Astrocyte (in vitro differentiated cells and primary cell): ENCODE results near the gene CDKAL1.

ENCODE experiments used
- CTCF ChIP-seq: IDR thresholded peaks from 2 replicates; pipeline ENCODE4 v1.5.1; 2011; ENCODE audit warnings: low read depth, mild to moderate bottlenecking, inconsistent platforms, low read length, moderate library complexity; ENCODE audit not compliant: insufficient read depth
- EZH2 ChIP-seq: IDR thresholded peaks from 2 replicates; pipeline ENCODE4 v1.6.1; 2012; ENCODE audit warnings: mild to moderate bottlenecking, low read length, inconsistent platforms; ENCODE audit not compliant: insufficient read depth

- TF ChIP-seq CTCF (no peak), EZH2 (no peak)
Observed at GRCh38 chr6:20983961-20984360, 449.7 kb downstream of the CDKAL1 start.
